Thoracic aorta (tissue), 2 donors: Measurements from ENCODE around the gene REL. TPM values are rescaled to one million over a fixed set of nuclear protein-coding genes. Genes with fewer than 3 reads are reported as not detected.

Experiments used
- ATAC-seq: fragments of 150-250 bp; one replicate; pipeline ENCODE4 v1.8.0; 2017; ENCODE audit warnings: low read depth; ENCODE audit not compliant: insufficient number of reproducible peaks, low FRiP score
- DNase-seq: peaks from one replicate; pipeline ENCODE4 v3.0.0-alpha.2; 2020; ENCODE audit warnings: low spot score
- H3K27ac ChIP-seq, 2 donors: fragments of 200-600 bp; sonication (generic); 1 replicate in 1 of 2; 2 replicates in 1 of 2; pipeline ENCODE4 v1.5.1; 2016; ENCODE audit warnings: mild to moderate bottlenecking in 2 of 2, moderate library complexity in 2 of 2
- H3K27me3 ChIP-seq: fragments of 200-600 bp; sonication (generic); replicated peaks from 2 replicates; pipeline ENCODE4 v1.6.0; 2016; ENCODE audit warnings: mild to moderate bottlenecking; ENCODE audit not compliant: insufficient read depth
- H3K36me3 ChIP-seq: fragments of 200-600 bp; sonication (generic); one replicate; pipeline ENCODE4 v1.5.1; 2016
- H3K4me1 ChIP-seq, 2 donors: fragments of 200-600 bp; sonication (generic); 1 replicate in 1 of 2; 2 replicates in 1 of 2; pipeline versions ENCODE4 v1.5.1 to v1.6.0; 2016; ENCODE audit warnings: low read depth in 2 of 2, mild to moderate bottlenecking in 1 of 2; ENCODE audit not compliant: control insufficient read depth in 1 of 2
- H3K4me3 ChIP-seq: fragments of 200-600 bp; sonication (generic); 2 replicates; pipeline ENCODE4 v1.5.1; 2016; ENCODE audit warnings: mild to moderate bottlenecking
- H3K9me3 ChIP-seq: fragments of 200-600 bp; sonication (generic); 2 replicates; pipeline ENCODE4 v1.5.1; 2016
- CTCF ChIP-seq: fragments of 200-600 bp; sonication (generic); IDR thresholded peaks from one replicate; pipeline ENCODE4 v1.5.1; 2019; ENCODE audit warnings: antibody characterized with exemption
- total RNA-seq, 2 donors: library from RNA; depleted of rRNA; stranded (reverse); fragments of >200 nt; gene quantifications; one replicate each; pipeline versions ENCODE4 v1.1.0 to v1.2.3, GENCODE V29; 2016

Gene REL
- total RNA-seq, 2 donors from 2014 or later: 15.7 to 26.9 TPM

- Histone ChIP-seq H3K27ac (no peak overlapping the region), H3K36me3 (no peaks in the 10 kb centered on the region), H3K4me3 (no peak overlapping the region), H3K4me1 (peaks cover 0 to 3% of the 10 kb centered on the region in 2 donors), H3K27me3 (no peaks in the 10 kb centered on the region), H3K9me3 (no peaks in the 10 kb centered on the region)
- DNase-seq (no peak), ATAC-seq (no peak)
- no peak for TF ChIP-seq CTCF
Observed at GRCh38 chr2:60932954-60933353, 51.6 kb downstream of the REL start.

- H3K27me3 ChIP-seq: no peaks in the 10 kb centered on the region
- no peak for DNase-seq
- no peak for ATAC-seq
- H3K4me3 ChIP-seq: no peak overlapping the region
- no peaks in the 10 kb centered on the region for H3K36me3 ChIP-seq
- H3K9me3 ChIP-seq: no peaks in the 10 kb centered on the region
- H3K4me1 ChIP-seq: peaks cover 0 to 5% of the 10 kb centered on the region in 2 donors
- no peak for TF ChIP-seq CTCF
- no peak overlapping the region for H3K27ac ChIP-seq
Observed at GRCh38 chr2:60934165-60934722, 52.9 kb downstream of the REL start.

- H3K27me3 ChIP-seq: no peaks in the 10 kb centered on the region
- ATAC-seq (no peak), DNase-seq (no peak)
- no peaks in the 10 kb centered on the region for H3K36me3 ChIP-seq
- H3K9me3 ChIP-seq: no peaks in the 10 kb centered on the region
- TF ChIP-seq CTCF: no peak
- H3K4me3 ChIP-seq: no peak overlapping the region
- H3K4me1 ChIP-seq: peaks cover 0 to 9% of the 10 kb centered on the region in 2 donors
- H3K27ac ChIP-seq: no peak overlapping the region
Observed at GRCh38 chr2:60936757-60937156, 55.4 kb downstream of the REL start.

- Histone ChIP-seq H3K4me3 (no peak overlapping the region), H3K9me3 (no peaks in the 10 kb centered on the region), H3K4me1 (peaks cover 0 to 9% of the 10 kb centered on the region in 2 donors), H3K27ac (no peak overlapping the region), H3K27me3 (no peaks in the 10 kb centered on the region), H3K36me3 (no peaks in the 10 kb centered on the region)
- ATAC-seq: no peak
- DNase-seq: no peak
- TF ChIP-seq CTCF: no peak
Observed at GRCh38 chr2:60938301-60938700, 56.9 kb downstream of the REL start.

GRCh38 chr2:60939622-60940021, 58.2 kb downstream of the REL start:
- no peak for TF ChIP-seq CTCF
- no peak for DNase-seq
- Histone ChIP-seq H3K36me3 (no peaks in the 10 kb centered on the region), H3K4me1 (peaks cover 0 to 6% of the 10 kb centered on the region in 2 donors), H3K4me3 (no peak overlapping the region), H3K9me3 (no peaks in the 10 kb centered on the region), H3K27ac (no peak overlapping the region), H3K27me3 (no peaks in the 10 kb centered on the region)
- ATAC-seq: no peak
